GM12873 (cell line): Measurements from ENCODE around the gene MYH9.

Source experiments
- CTCF ChIP-seq: IDR thresholded peaks from 2 replicates; pipeline ENCODE4 v1.5.1; 2012; ENCODE audit warnings: low read depth, mild to moderate bottlenecking, moderate library complexity, low read length, control low read depth; ENCODE audit not compliant: insufficient read depth; ENCODE audit errors: missing control alignments

The MYH9 gene

GRCh38 chr22:36378869-36379217 lies 8.9 kb downstream of the MYH9 start:
- TF ChIP-seq CTCF, result no peak

- TF ChIP-seq CTCF, result no peak
Measured at GRCh38 chr22:36378080-36378868, 9.5 kb downstream of the MYH9 start.

- TF ChIP-seq CTCF, result no peak
Measured at GRCh38 chr22:36377022-36377631, 10.6 kb downstream of the MYH9 start.

- no peak for TF ChIP-seq CTCF
Measured at GRCh38 chr22:36376265-36376664, 11.5 kb downstream of the MYH9 start.

GRCh38 chr22:36375071-36375980 lies 12.4 kb downstream of the MYH9 start:
- no peak for TF ChIP-seq CTCF

- no peak for TF ChIP-seq CTCF
Measured at GRCh38 chr22:36374603-36375024, 13.2 kb downstream of the MYH9 start.

GRCh38 chr22:36373258-36373579 lies 14.5 kb downstream of the MYH9 start:
- TF ChIP-seq CTCF, result no peak
